DOHH2 (cell line): ENCODE data around the gene TTC7B.

ENCODE experiments used
- CTCF ChIP-seq: fragments of 200-600 bp; sonication (generic); IDR thresholded peaks from one replicate; pipeline ENCODE4 v1.5.1; 2014; ENCODE audit warnings: antibody characterized with exemption, mild to moderate bottlenecking, low read depth, low read length; ENCODE audit not compliant: poor library complexity, severe bottlenecking
- EZH2phosphoT487 ChIP-seq: fragments of 200-600 bp; sonication (generic); IDR thresholded peaks from 2 replicates; pipeline ENCODE4 v1.6.1; 2017; ENCODE audit warnings: borderline replicate concordance, mild to moderate bottlenecking, antibody characterized with exemption, low read length, moderate library complexity, mixed read lengths

GRCh38 chr14:90573385-90574105 is 242.7 kb downstream of the TTC7B start:
- TF ChIP-seq CTCF = no peak
- TF ChIP-seq EZH2phosphoT487 = no peak
